ENCODE data around the gene RFTN1. TPM values are rescaled to one million over a fixed set of nuclear protein-coding genes. Genes with fewer than 3 reads are reported as not detected.

The RFTN1 gene
- total and polyA plus RNA-seq, 9 of the 15 experiments (the other 6 are each of a cell fraction or from before 2014, with no cell fraction given) = 0.08 to 0.51 (median 0.11) TPM; not detected in 6

- no peak for TF ChIP-seq PRPF4 (IDR thresholded peaks at IDR 0.05; ENCODE audit: insufficient read depth, low read depth, low read length, poor library complexity, severe bottlenecking)
- TF ChIP-seq CBX5 (IDR thresholded peaks at IDR 0.05; ENCODE audit: borderline replicate concordance, low read depth) = 0 out of 2 replicates have a peak, but pooled peaks have one; percentile 8
- TF ChIP-seq FOXJ3 (CRISPR knock-in tag; IDR thresholded peaks at IDR 0.05) = no peak
- peak; percentile 99 for TF ChIP-seq DPF2 (IDR thresholded peaks at IDR 0.05)
- no peak for TF ChIP-seq KAT7 (CRISPR knock-in tag; IDR thresholded peaks at IDR 0.05; ENCODE audit: borderline replicate concordance)
- no peak for TF ChIP-seq THRB (CRISPR knock-in tag; conservative IDR thresholded peaks at IDR 0.05)
- peak; percentile 84 for TF ChIP-seq ADNP (tag; IDR thresholded peaks at IDR 0.05)
- TF ChIP-seq SMAD1 (IDR thresholded peaks at IDR 0.05; ENCODE audit: low read depth, low read length, partially characterized antibody) = peak; percentile 63
- TF ChIP-seq PRDM10 (IDR thresholded peaks at IDR 0.05; ENCODE audit: partially characterized antibody) = no peak
- peak; percentile 76 for TF ChIP-seq MTA1 (IDR thresholded peaks at IDR 0.05; ENCODE audit: borderline replicate concordance)
- TF ChIP-seq ZNF717 (CRISPR knock-in tag; IDR thresholded peaks at IDR 0.05) = no peak
- peak; percentile 80 for TF ChIP-seq NEUROD1 (IDR thresholded peaks at IDR 0.05; ENCODE audit: borderline replicate concordance, low read depth, low read length, partially characterized antibody)
- TF ChIP-seq FUS (optimal IDR thresholded peaks at IDR 0.05; ENCODE audit: low read depth, low read length) = no peak
- TF ChIP-seq ZC3H4 (CRISPR knock-in tag; IDR thresholded peaks at IDR 0.05; ENCODE audit: borderline replicate concordance) = no peak
- no peak for TF ChIP-seq SUPT5H (IDR thresholded peaks at IDR 0.05)
- no peak for TF ChIP-seq ZNF740 (CRISPR knock-in tag; IDR thresholded peaks at IDR 0.05)
- no peak for TF ChIP-seq ZNF740 (tag; IDR thresholded peaks at IDR 0.05)
These were observed 209.2 kb downstream of the RFTN1 start (continued) for GRCh38 chr3:16304061-16305010.
